BLaER1 (cell line): ENCODE data around the gene CAPN5.

Source experiments
- H3K27ac ChIP-seq: shearing (Covaris generic); formaldehyde crosslinking; 2 replicates; pipeline ENCODE4 v1.8.1; 2022
- H3K27me3 ChIP-seq: shearing (Covaris generic); formaldehyde crosslinking; 2 replicates; pipeline ENCODE4 v1.8.1; 2022
- H3K36me3 ChIP-seq: shearing (Covaris generic); formaldehyde crosslinking; 2 replicates; pipeline ENCODE4 v1.8.1; 2022
- H3K4me1 ChIP-seq: shearing (Covaris generic); formaldehyde crosslinking; 2 replicates; pipeline ENCODE4 v1.8.1; 2022
- H3K4me2 ChIP-seq: shearing (Covaris generic); formaldehyde crosslinking; 2 replicates; pipeline ENCODE4 v1.8.1; 2022
- H3K4me3 ChIP-seq: shearing (Covaris generic); formaldehyde crosslinking; 2 replicates; pipeline ENCODE4 v1.8.1; 2022
- H3K9ac ChIP-seq: shearing (Covaris generic); formaldehyde crosslinking; 2 replicates; pipeline ENCODE4 v1.8.1; 2022
- H3K9me3 ChIP-seq: shearing (Covaris generic); formaldehyde crosslinking; 2 replicates; pipeline ENCODE4 v1.8.1; 2022
- H4K20me1 ChIP-seq: shearing (Covaris generic); formaldehyde crosslinking; 2 replicates; pipeline ENCODE4 v1.8.1; 2022
- Cebpa-rat ChIP-seq: shearing (Covaris generic); IDR thresholded peaks from 2 replicates; pipeline ENCODE4 v1.8.1; 2022

CAPN5 gene

GRCh38 chr11:77081381-77081851 lies 14.6 kb downstream of the CAPN5 start:
- peak overlapping the region; percentile 91 for H3K4me2 ChIP-seq
- H3K36me3 ChIP-seq: no peaks in the 10 kb centered on the region
- H3K9ac ChIP-seq: peak overlapping the region; percentile 59; the same call in 1 of the 2 replicates
- peak overlapping the region; percentile 82 for H3K27ac ChIP-seq
- H4K20me1 ChIP-seq: no peaks in the 10 kb centered on the region
- no peak for TF ChIP-seq Cebpa-rat
- H3K4me3 ChIP-seq: peak overlapping the region; percentile 50; the same call in 1 of the 2 replicates
- no peaks in the 10 kb centered on the region for H3K9me3 ChIP-seq
- peaks cover 65% of the 10 kb centered on the region for H3K4me1 ChIP-seq
- H3K27me3 ChIP-seq: no peaks in the 10 kb centered on the region

GRCh38 chr11:77081976-77082836 lies 15.4 kb downstream of the CAPN5 start:
- peak overlapping the region; percentile 50 for H3K4me3 ChIP-seq
- H3K4me2 ChIP-seq: peak overlapping the region; percentile 91
- no peaks in the 10 kb centered on the region for H3K9me3 ChIP-seq
- TF ChIP-seq Cebpa-rat: no peak
- H4K20me1 ChIP-seq: no peaks in the 10 kb centered on the region
- peak overlapping the region; percentile 82 for H3K27ac ChIP-seq
- peak overlapping the region; percentile 59 for H3K9ac ChIP-seq
- H3K36me3 ChIP-seq: no peaks in the 10 kb centered on the region
- no peaks in the 10 kb centered on the region for H3K27me3 ChIP-seq
- H3K4me1 ChIP-seq: peaks cover 73% of the 10 kb centered on the region

GRCh38 chr11:77082838-77083565 lies 16.2 kb downstream of the CAPN5 start:
- Histone ChIP-seq H3K27ac (peak overlapping the region; percentile 82), H3K9ac (peak overlapping the region; percentile 59), H3K36me3 (no peaks in the 10 kb centered on the region), H3K4me2 (peak overlapping the region; percentile 91), H3K9me3 (no peaks in the 10 kb centered on the region), H4K20me1 (no peaks in the 10 kb centered on the region), H3K4me1 (peaks cover 75% of the 10 kb centered on the region), H3K4me3 (peak overlapping the region; percentile 50), H3K27me3 (no peaks in the 10 kb centered on the region)
- TF ChIP-seq Cebpa-rat: no peak

- Histone ChIP-seq H3K27ac (peak overlapping the region; percentile 82), H4K20me1 (no peaks in the 10 kb centered on the region), H3K9me3 (no peaks in the 10 kb centered on the region), H3K4me2 (peak overlapping the region; percentile 91), H3K9ac (peak overlapping the region; percentile 59), H3K36me3 (no peaks in the 10 kb centered on the region), H3K4me3 (peak overlapping the region; percentile 50; the same call in 1 of the 2 replicates), H3K4me1 (peaks cover 75% of the 10 kb centered on the region), H3K27me3 (no peaks in the 10 kb centered on the region)
- TF ChIP-seq Cebpa-rat: no peak
Measured at GRCh38 chr11:77083566-77084245, 16.9 kb downstream of the CAPN5 start.

GRCh38 chr11:77084581-77085191 lies 17.9 kb downstream of the CAPN5 start:
- no peak for TF ChIP-seq Cebpa-rat
- peaks cover 72% of the 10 kb centered on the region for H3K4me1 ChIP-seq
- H3K9ac ChIP-seq: peak overlapping the region; percentile 59

GRCh38 chr11:77085652-77086051 lies 18.9 kb downstream of the CAPN5 start:
- no peaks in the 10 kb centered on the region for H3K9me3 ChIP-seq
- peak overlapping the region; percentile 27; the same call in 1 of the 2 replicates for H3K4me2 ChIP-seq
- H3K27me3 ChIP-seq: no peaks in the 10 kb centered on the region
- peaks cover 69% of the 10 kb centered on the region for H3K4me1 ChIP-seq
- no peaks in the 10 kb centered on the region for H3K36me3 ChIP-seq
- no peak overlapping the region for H3K27ac ChIP-seq
- TF ChIP-seq Cebpa-rat: no peak
- no peak overlapping the region for H3K9ac ChIP-seq
- H3K4me3 ChIP-seq: no peak overlapping the region
- H4K20me1 ChIP-seq: peaks cover 7% of the 10 kb centered on the region; the same call in 1 of the 2 replicates

More at GRCh38 chr11:77084581-77085191, 17.9 kb downstream of the CAPN5 start:
- H3K27ac ChIP-seq: peak overlapping the region; percentile 82
- no peaks in the 10 kb centered on the region for H4K20me1 ChIP-seq
- H3K4me3 ChIP-seq: no peak overlapping the region
- no peaks in the 10 kb centered on the region for H3K27me3 ChIP-seq
- peak overlapping the region; percentile 91 for H3K4me2 ChIP-seq
- no peaks in the 10 kb centered on the region for H3K9me3 ChIP-seq
- H3K36me3 ChIP-seq: no peaks in the 10 kb centered on the region

GRCh38 chr11:77086521-77087472 lies 20.0 kb downstream of the CAPN5 start:
- H3K4me3 ChIP-seq: no peak overlapping the region

GRCh38 chr11:77087723-77088225 lies 21.0 kb downstream of the CAPN5 start:
- Histone ChIP-seq H3K4me3 (no peak overlapping the region), H4K20me1 (peaks cover 12% of the 10 kb centered on the region; the same call in 1 of the 2 replicates), H3K27ac (no peak overlapping the region), H3K27me3 (no peaks in the 10 kb centered on the region), H3K4me2 (no peak overlapping the region), H3K9ac (no peak overlapping the region), H3K4me1 (peaks cover 69% of the 10 kb centered on the region), H3K36me3 (no peaks in the 10 kb centered on the region), H3K9me3 (no peaks in the 10 kb centered on the region)
- no peak for TF ChIP-seq Cebpa-rat

More at GRCh38 chr11:77086521-77087472, 20.0 kb downstream of the CAPN5 start:
- no peak for TF ChIP-seq Cebpa-rat
- Histone ChIP-seq H3K9ac (peak overlapping the region; percentile 43; the same call in 1 of the 2 replicates), H3K4me2 (peak overlapping the region; percentile 27), H3K4me1 (peaks cover 69% of the 10 kb centered on the region), H3K27ac (peak overlapping the region; percentile 52; the same call in 1 of the 2 replicates), H3K36me3 (no peaks in the 10 kb centered on the region), H4K20me1 (peaks cover 12% of the 10 kb centered on the region; the same call in 1 of the 2 replicates), H3K9me3 (no peaks in the 10 kb centered on the region), H3K27me3 (no peaks in the 10 kb centered on the region)
